SU-DHL-6 (cell line): ENCODE results near the gene SELENOF.
"Not testable (repeated sequence)": the region's sequence is repeated elsewhere in the genome, so short reads cannot be mapped to it uniquely, and the experiment has no call there.

Experiments
- CTCF ChIP-seq: fragments of 200-600 bp; sonication (generic); IDR thresholded peaks from one replicate; pipeline ENCODE4 v1.5.1; 2017; ENCODE audit warnings: antibody characterized with exemption, mild to moderate bottlenecking, low read length, moderate library complexity; ENCODE audit not compliant: insufficient read depth, poor library complexity, severe bottlenecking
- EZH2phosphoT487 ChIP-seq: fragments of 200-600 bp; sonication (generic), shearing (Covaris generic); conservative IDR thresholded peaks from 2 replicates; pipeline ENCODE4 v1.6.1; 2018; ENCODE audit warnings: mild to moderate bottlenecking, antibody characterized with exemption, low read length, moderate library complexity, mixed read lengths

- not testable (repeated sequence) for TF ChIP-seq CTCF, EZH2phosphoT487
Observed at GRCh38 chr1:86819970-86820369, 94.0 kb downstream of the SELENOF start.
